GM19372 (cell line): ENCODE measurements around the gene RMI2.
"Not testable (repeated sequence)": the region's sequence is repeated elsewhere in the genome, so short reads cannot be mapped to it uniquely, and the experiment has no call there.

Experiments used
- ATAC-seq: cut with Tn5 transposase; IDR thresholded peaks from one replicate; pipeline ENCODE4 v1.9.1; 2021; ENCODE audit warnings: mild to moderate bottlenecking, low read depth, moderate library complexity; ENCODE audit not compliant: unreplicated experiment

RMI2 gene

GRCh38 chr16:11345040-11345862 lies at the start of gene RMI2:
Gene RMI2 (plus strand): TSS chr16:11345459. CDS start chr16:11345472, 13 bp downstream.
- ATAC-seq: peak; percentile 100

- no peak for ATAC-seq
Observed at GRCh38 chr16:11295672-11296071, 49.6 kb upstream of the RMI2 start.

- ATAC-seq: no peak
Observed at GRCh38 chr16:11296351-11296705, 48.9 kb upstream of the RMI2 start.

- ATAC-seq: no peak
Observed at GRCh38 chr16:11296706-11297491, 48.4 kb upstream of the RMI2 start.

- peak; percentile 78 for ATAC-seq
Observed at GRCh38 chr16:11297492-11298142, 47.6 kb upstream of the RMI2 start.

- ATAC-seq: no peak
Observed at GRCh38 chr16:11298143-11298900, 46.9 kb upstream of the RMI2 start.

- not testable (repeated sequence) for ATAC-seq
Observed at GRCh38 chr16:11298950-11299547, 46.2 kb upstream of the RMI2 start.

GRCh38 chr16:11299865-11300559 lies 45.2 kb upstream of the RMI2 start:
- no peak for ATAC-seq

GRCh38 chr16:11300560-11300892 lies 44.7 kb upstream of the RMI2 start:
- ATAC-seq: no peak

- no peak for ATAC-seq
Observed at GRCh38 chr16:11301645-11302501, 43.4 kb upstream of the RMI2 start.

- ATAC-seq: no peak
Observed at GRCh38 chr16:11302977-11303376, 42.3 kb upstream of the RMI2 start.

- ATAC-seq: no peak
Observed at GRCh38 chr16:11303405-11304138, 41.7 kb upstream of the RMI2 start.

- no peak for ATAC-seq
Observed at GRCh38 chr16:11306381-11306780, 38.9 kb upstream of the RMI2 start.

GRCh38 chr16:11306997-11307638 lies 38.1 kb upstream of the RMI2 start:
- no peak for ATAC-seq

- no peak for ATAC-seq
Observed at GRCh38 chr16:11307639-11308492, 37.4 kb upstream of the RMI2 start.

GRCh38 chr16:11308493-11309283 lies 36.6 kb upstream of the RMI2 start:
- ATAC-seq: no peak
